ENCODE data around the gene ANO7. TPM values are rescaled to one million over a fixed set of nuclear protein-coding genes. Genes with fewer than 3 reads are reported as not detected.

The ANO7 gene
- total RNA-seq, 1 experiment from 2014 or later = 7.7 TPM

Other genes with a start within 250 kb of the ANO7 start
- gene SNED1, start 190.1 kb upstream of the ANO7 start, total RNA-seq (2022) = 0.76 and 0.86 TPM in 2 replicates
- 30.8 and 33.6 TPM in 2 replicates for gene MTERF4, start 86.4 kb upstream of the ANO7 start, total RNA-seq (2022)
- 53.3 and 69.3 TPM in 2 replicates for gene PASK, start 39.2 kb upstream of the ANO7 start, total RNA-seq (2022)
- gene PPP1R7, start 38.2 kb upstream of the ANO7 start, total RNA-seq (2022) = 65.4 and 65.5 TPM in 2 replicates
- gene HDLBP, start 127.0 kb downstream of the ANO7 start, total RNA-seq (2022) = 429 and 493 TPM in 2 replicates
- gene SEPTIN2, start 127.2 kb downstream of the ANO7 start, total RNA-seq (2022) = 413 and 445 TPM in 2 replicates
- 59.0 and 67.7 TPM in 2 replicates for gene FARP2, start 167.6 kb downstream of the ANO7 start, total RNA-seq (2022)

Measured in Calu3 (cell line).